Mucosa of gallbladder (tissue), 1 donor: ENCODE results near the gene TAS2R7. TPM values are rescaled to one million over a fixed set of nuclear protein-coding genes. Genes with fewer than 3 reads are reported as not detected.
"Not testable (repeated sequence)": the region's sequence is repeated elsewhere in the genome, so short reads cannot be mapped to it uniquely, and the experiment has no call there.

ENCODE experiments used
- DNase-seq: peaks from one replicate; pipeline ENCODE4 v3.0.0-alpha.2; 2020; ENCODE audit warnings: low spot score
- total RNA-seq: library from RNA; stranded (reverse); gene quantifications from one replicate; pipeline ENCODE4 v1.2.1, GENCODE V29; 2021
- donor health status: DM: no; HTN: no; CAD: no.

TAS2R7 gene, protein sequence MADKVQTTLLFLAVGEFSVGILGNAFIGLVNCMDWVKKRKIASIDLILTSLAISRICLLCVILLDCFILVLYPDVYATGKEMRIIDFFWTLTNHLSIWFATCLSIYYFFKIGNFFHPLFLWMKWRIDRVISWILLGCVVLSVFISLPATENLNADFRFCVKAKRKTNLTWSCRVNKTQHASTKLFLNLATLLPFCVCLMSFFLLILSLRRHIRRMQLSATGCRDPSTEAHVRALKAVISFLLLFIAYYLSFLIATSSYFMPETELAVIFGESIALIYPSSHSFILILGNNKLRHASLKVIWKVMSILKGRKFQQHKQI
- total RNA-seq, result not detected

DNA sequence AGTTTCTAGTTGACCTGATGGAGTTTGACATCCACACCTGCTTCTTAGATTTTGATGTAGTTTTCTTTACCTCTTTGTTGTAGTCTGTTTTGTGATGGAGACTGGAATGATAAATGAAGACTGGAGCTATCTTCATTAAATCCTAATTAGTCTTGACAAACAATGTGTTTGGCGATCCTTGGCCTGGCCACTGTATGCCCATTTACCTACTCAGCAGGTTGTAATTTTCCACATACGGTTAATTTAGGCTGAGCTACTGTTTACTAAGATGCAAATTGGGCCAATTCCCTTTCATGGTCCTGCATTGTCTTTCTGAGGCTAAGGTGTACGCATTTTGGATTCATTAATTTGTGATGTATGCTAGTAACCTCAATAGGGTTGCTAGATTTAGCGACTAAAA, at the start of gene TAS2R7:
Gene TAS2R7, minus strand, starts transcription at position 41 of the 400 bp plus-strand sequence. CDS start 57 bp downstream, outside the sequence.
- DNase-seq, result no peak

DNA sequence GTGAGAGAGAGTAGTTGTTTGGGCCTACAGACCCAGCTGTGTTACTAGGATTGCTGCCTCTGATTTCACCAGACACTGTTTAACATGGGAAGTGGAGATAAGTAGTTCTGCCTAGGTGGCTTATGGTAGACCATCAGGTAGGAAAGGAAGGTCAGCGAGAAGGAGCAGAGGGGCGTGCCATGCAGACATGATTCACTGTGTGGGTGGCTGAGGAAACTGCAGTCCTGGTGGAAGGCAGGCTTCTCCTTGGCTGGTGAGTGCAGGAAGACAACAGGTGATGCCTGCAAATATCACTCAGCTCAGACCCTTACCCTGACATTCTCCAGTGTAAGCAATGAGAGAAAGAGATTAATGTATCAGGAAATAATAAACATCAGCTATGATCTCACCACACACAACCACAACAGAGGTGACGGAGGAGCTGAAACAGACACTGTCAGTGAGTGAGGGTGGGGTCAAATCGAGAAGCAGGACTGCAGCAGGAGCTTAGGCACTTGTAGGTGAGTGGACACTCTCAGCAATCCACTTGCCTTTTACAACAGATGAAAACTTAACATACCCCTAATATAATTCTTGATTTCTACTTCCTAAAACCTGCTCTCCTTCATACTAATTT, 48.9 kb upstream of the TAS2R7 start:
- DNase-seq, result no peak

DNA sequence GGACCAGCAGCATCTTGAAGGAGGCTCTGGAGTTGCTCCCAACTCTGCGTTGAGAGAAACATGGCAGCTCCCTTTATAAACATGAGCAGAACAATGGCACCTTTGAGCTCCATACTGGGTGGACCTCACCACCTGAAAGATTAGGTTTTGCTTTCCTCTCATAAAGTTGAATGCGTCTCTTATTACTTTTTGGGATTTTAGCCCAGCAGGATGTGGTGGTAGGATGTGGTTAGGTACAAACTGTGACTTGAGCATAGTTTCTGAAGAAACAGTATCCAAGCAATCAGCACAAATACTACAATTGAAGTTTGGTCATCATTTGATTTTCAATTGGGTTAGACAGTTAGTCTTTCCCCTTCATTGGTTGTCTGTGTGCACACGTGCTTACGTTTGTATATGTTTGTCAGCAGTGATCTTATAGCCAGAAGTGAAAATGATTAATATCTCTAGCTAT, 47.0 kb upstream of the TAS2R7 start, which contains the start of gene PRR4:
Gene PRR4, minus strand, starts transcription at position 51 of the 454 bp plus-strand sequence. Its CDS starts 38 bp downstream, at position 13.
- DNase-seq, result no peak

DNA sequence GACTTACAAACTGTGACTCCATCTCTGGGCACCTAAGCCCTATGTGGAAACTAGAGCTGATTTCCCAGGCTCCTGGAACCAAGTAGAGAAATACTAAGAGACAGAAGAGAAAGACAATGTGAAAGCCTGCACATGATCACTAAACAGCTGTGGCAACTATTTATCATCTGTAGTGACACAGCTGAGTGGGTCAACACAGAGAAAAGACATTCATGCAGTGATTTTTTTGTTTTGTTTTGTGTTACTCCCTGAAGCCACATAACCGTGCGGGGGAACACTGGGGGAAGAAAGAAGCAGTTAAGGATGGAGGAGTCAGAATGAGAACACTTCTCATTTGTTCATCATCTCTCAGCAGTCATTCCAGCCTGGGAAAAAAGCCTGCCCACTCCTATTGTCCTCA, 45.3 kb upstream of the TAS2R7 start:
- no peak for DNase-seq

DNA sequence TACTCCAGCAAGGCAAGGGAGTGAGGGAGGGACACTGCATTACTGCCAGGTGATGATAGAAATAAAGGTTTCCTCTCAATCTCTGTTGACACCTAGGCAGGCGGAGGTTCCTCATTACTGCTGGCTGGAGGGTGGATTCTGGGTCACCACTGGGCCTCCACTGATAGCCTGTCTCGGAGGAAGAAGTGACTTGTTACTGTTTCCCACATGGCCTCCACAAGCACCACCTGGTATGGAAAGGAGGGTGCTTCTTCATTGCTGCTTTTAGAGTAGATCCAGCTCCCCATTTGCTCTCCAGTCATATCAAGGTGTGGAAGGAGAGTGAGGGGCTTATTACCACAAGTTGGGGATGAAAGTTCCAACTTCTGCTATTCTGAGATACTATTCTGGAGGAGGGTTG, 40.4 kb upstream of the TAS2R7 start:
- DNase-seq, result no peak

DNA sequence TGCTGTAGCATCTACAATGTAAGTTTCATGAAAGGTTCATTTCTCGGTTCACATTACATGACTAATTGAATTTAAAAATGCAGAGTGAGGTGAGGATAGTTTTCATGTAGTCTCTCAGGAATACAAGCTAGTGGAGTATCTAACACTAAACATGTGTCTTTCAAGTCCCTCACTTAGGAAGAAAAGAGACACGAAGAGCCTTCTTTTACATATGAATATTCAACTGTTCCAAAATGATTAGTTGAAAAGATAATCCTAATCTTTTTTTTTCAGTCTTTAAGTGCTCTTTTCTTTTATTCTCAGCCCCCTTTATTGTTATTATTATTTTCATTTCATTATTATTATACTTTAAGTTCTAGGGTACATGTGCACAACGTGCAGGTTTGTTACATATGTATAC, 36.0 kb upstream of the TAS2R7 start:
- DNase-seq, result no peak

DNA sequence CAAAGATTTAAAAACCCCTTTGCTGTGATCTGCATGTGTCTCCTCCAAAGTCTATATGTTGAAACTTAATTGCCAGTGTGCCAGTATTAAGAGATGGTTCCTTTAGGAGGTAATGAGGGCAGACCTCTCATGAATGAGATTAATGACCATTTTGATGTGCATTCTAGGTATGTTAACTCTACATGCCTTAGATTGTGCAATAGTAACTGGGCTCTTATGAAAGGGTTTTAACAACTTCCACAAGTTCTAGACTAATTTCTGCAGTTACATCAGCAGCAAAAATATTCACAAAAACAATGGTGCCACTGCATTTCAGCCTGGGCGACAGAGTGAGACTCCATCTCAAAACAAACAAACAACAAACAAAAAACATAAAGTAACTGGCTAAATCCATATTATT, 27.6 kb upstream of the TAS2R7 start:
- DNase-seq, result no peak

DNA sequence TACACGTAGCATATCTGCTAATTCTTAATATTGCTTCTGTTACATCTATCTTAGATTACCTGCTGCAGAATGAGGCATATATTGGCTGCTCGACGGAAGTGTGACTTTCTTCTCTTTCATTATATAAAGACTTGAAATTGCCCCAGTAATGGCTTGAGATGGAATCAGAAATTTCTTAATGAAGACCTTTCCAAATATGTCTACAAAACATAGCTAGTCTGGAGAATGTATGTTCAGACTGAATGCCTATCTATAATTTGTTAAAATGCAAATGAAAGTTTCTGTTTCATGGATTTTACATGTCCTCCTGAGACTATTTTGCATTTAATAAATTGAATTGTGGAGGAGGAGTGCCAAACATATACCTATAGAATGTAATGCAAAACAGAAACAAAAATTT, 23.8 kb upstream of the TAS2R7 start, which contains the start of gene TAS2R10:
Gene TAS2R10, minus strand, starts transcription at position 101 of the 400 bp plus-strand sequence. Its CDS starts 89 bp downstream, at position 12.
- no peak for DNase-seq

DNA sequence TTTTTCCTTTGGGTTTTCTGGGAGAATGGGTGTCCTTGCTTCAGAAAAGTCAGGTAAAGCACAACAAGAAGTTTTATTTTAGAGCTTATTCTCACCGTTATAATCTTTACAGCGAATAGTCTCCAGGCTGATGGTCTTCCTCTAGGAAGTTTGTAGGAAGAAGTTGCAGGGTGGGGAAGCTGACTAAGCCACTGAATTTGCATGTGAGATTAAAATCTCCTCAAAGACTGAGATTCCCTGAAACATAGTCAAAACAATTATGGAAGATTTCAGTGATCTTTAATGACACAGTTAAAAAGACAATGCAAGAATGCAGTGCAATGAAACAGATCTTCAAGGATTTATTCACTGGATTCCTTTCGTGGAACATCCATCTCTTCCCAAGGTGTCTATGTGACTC, 22.5 kb upstream of the TAS2R7 start:
- no peak for DNase-seq

DNA sequence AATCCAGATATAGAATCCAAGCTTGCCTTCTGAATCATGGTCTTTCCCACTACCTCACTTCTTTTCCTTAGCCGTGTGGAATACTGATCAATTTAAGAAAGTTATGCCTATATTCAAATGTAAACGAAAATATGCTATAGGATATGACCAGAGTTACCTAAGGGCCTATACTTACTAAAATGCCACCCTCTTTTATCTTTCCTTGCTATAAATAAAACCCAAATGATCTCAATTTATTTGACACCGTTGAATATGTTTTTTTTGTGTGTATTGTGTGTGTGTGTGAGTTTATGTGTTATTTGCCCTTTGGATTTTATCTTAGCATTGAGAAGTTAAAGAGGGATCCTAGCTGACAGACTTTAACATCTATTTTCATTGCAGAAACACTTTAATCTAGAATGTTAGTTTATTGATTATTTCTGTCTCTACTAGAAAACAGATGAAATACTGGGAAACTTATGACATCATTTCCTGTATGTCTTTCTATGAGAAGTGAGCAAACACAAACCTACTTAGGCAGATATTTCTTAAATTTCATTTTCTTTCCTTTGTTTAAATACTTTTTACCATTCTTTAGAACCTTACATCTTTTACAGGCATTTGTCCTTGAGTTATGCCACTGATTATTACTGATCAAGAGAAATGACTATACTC, 9.6 kb upstream of the TAS2R7 start:
- no peak for DNase-seq

DNA sequence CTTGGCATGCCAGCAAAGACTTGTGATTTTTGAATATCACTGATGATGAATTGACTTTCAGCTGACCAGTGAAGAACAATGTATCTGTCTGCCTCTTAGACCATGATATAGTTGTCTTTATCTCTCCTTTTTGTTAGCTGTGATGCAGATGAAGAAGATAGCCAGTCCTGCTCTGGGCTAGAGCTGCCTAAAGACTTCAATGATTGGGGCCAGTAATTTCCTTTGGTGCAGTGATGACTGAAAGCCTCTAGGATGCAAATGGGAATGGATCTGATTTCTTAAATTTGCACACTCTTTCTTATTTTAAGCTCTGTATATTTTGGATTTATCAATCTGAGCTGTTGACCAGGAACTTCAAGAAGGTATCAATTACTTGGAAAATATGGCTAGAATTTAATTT, 7.6 kb upstream of the TAS2R7 start, which contains the start of gene TAS2R9:
Gene TAS2R9, minus strand, starts transcription at position 101 of the 400 bp plus-strand sequence. Its CDS starts 93 bp downstream, at position 8.
- no peak for DNase-seq

DNA sequence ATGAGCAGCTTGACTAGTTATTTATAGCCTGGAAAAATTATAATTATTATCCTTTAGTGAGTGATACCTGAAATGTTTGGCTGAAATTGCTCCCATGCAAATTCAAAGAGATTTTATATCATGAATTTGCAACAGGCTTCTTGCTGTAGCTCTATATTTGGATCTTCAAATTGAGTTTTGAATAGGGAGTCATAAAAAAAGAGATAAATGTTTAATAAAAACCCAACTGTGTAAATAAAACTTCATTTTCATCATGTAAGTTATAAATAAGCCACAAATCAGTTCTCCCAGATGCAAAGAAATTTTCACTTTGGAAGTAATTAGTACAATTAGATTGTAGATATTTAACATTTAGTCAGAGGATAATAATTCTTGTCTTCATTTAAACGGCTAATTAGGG, 4.8 kb upstream of the TAS2R7 start, which contains the start of gene TAS2R8:
Gene TAS2R8, minus strand, starts transcription at position 101 of the 400 bp plus-strand sequence. CDS start 306 bp downstream, outside the sequence.
- DNase-seq, result no peak

DNA sequence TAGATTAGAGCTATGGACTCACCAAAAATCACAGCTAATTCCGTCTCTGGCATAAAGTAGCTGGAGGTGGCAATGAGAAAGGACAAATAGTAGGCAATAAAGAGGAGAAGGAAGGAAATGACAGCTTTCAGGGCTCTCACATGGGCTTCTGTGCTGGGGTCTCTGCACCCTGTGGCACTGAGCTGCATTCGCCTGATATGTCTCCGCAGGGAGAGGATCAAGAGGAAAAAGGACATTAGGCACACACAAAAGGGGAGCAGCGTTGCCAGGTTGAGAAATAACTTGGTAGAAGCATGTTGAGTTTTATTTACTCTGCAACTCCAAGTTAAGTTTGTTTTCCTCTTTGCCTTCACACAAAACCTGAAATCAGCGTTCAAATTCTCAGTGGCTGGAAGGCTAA, 686 bp downstream of the TAS2R7 start:
- DNase-seq, result no peak

DNA sequence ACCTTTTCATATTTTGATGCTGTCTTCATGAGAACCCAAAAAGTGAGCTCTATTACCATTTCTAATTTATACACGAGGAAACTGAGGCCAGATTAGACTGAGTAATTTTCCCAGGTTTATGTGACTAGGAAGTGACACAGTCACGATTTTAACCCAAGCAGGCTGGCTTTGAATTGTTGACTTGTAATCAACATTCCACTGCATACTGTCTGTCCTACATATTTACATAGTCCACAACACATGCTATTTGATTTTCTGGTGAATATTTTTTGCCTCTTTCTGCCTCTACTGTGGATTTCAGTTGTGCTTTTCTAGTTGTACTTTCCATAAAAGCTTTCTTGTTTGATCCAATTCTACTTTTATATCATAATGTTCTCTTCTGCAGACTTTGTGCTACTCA, 8.2 kb downstream of the TAS2R7 start:
- DNase-seq, result no peak

DNA sequence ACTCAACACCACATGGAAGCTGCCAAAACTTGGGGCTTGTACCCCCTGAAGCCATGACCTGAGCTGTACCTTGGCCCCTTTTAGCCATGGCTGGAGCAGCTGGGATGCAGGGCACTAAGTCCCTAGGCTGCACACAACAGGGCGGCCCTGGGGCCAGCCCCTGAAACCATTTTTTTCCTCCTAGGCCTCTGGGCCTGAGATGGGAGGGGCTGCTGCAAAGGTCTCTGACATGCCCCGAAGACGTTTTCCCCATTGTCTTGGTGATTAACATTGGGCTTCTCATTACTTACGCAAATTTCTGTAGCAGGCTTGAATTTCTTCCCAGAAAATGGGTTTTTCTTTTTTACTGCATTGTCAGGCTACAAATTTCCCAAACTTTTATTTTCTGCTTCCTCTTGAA, 10.7 kb downstream of the TAS2R7 start:
- not testable (repeated sequence) for DNase-seq

DNA sequence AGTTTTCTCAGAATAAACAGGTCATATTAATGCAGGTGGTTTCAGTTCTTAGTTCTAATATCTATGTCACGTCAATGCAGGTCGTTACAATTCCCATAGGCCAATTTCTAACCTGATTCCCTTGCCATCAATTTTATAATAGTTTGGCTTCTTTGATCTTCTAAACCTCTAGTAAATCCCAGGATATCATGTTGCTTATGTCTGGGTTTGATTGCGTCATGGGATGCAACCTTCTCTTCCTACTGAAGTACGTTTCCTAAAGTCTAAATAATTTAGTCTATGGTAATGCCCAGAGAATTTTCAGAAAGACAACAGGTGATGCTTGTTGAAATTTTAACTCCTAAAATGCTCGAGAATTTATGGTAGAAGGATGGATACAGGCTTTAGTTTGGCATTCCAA, 19.2 kb downstream of the TAS2R7 start:
- no peak for DNase-seq

DNA sequence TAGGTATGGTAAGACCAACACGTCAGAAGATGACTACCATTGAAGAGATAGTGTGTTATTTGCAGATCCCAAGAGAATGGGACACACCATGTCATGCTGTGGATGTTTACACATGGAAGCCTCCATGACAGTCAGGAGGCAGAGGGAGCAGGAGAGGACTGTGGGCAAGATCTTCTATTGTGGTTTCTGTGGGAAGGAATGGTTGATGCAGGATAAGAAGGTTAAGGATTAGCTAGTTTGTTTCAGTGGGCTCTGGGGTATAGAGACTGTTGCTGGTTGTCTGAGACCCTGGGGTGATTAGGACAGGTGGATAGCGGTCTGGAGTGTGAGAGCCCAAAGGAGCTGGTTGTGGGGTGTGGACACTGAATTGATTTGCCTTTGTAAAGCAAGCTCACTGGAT, 23.3 kb downstream of the TAS2R7 start:
- no peak for DNase-seq

DNA sequence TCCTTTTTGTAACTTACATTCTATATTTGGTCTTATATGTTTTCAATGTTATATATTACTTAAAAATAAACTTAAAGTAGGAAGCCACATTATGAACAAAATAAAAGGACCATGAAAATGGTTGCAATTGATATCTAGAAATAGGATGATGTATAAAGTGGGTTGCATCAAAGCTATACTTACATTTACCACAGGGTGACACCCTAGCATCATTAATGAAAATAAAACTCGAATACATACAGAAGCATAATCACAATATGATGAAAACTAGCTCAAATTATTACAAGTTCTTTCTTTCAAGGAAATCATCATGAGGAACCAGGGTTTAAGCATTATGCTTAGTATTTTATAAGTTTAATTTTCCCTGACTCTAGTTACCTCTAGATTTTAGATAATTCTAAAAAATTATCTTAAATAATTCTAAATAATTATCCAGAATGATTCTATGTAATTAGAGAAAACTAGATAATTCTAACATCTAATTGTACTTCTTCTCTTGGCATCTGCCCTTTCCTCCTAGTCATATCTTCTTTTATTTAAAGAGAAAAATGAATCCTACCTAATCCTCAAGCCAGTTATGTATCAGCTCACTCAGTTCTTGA, 31.2 kb downstream of the TAS2R7 start:
- no peak for DNase-seq

DNA sequence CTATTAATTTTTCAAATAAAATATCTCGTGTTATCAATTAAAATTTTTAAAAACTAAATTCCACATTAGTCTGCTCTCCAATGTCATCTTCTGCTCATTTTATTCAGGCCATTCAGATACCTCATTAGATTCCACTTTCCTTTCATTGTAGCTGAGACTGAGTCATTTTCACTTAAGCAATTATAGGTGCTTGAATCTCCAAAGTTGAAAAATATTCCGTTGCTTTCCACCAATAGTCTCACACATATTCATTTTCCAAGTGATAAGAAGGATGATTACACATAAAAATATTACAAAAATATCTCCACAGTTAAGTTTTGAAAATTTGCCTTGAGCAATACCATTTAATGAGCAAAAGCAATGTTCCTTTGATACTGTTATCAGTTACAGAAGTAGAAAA, 42.8 kb downstream of the TAS2R7 start:
- no peak for DNase-seq

DNA sequence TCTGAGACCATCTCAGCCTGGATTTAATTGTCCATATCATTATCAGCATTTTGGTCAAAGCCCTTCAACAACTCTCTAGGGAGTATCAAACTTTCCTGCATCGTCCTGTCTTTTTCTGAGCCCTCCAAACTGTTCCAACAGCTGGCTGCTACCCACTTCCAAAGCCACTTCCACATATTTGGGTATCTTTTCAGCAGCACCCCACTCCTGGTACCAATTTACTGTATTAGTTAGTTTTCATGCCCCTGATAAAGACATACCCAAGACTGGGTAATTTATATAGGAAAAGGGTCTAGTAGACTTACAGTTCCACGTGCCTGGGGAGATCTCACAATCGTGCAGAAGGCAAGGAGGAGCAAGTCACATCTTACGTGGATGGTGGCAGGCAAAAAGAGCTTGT, 46.2 kb downstream of the TAS2R7 start:
- no peak for DNase-seq

DNA sequence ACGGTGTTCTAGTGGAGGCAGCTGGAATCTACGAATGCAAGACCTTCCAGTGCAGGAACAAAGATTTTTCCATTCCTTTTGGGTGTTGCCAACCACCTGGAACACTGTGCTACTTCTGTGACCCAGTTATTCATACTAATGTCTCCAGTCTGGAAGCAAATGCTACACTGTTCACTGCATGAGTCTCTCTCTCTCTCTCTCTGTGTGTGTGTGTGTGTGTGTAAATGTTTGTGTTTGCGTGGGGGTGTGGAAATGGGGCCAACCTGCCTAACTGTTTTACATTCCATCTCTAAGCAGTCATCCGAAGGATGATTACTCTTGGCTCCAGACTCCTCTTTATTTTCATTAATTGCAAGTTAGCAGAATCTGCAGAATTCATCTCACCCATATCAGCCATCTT, 49.4 kb downstream of the TAS2R7 start:
- no peak for DNase-seq
